Karpas-422 (cell line): ENCODE data around the gene CELF2. TPM values are rescaled to one million over a fixed set of nuclear protein-coding genes. Genes with fewer than 3 reads are reported as not detected.

Source experiments
- DNase-seq: peaks from one replicate; pipeline ENCODE4 v3.0.0-alpha.2; 2015
- H2AFZ ChIP-seq: fragments of 200-600 bp; sonication (generic); 2 replicates; pipeline ENCODE4 v1.6.1; 2014; ENCODE audit warnings: antibody characterized with exemption, low read length, mixed read lengths
- H3K27ac ChIP-seq: fragments of 200-600 bp; sonication (generic); 2 replicates; pipeline ENCODE4 v1.5.1; 2014; ENCODE audit warnings: mild to moderate bottlenecking, low read length, moderate library complexity
- H3K27me3 ChIP-seq: fragments of 200-600 bp; sonication (generic); 2 replicates; pipeline ENCODE4 v1.6.1; 2014; ENCODE audit warnings: low read length, mixed read lengths
- H3K36me3 ChIP-seq: fragments of 200-600 bp; sonication (generic); 2 replicates; pipeline ENCODE4 v1.6.1; 2014; ENCODE audit warnings: low read length, mixed read lengths; ENCODE audit not compliant: insufficient read depth
- H3K4me1 ChIP-seq: fragments of 200-600 bp; sonication (generic); 2 replicates; pipeline ENCODE4 v1.6.1; 2014; ENCODE audit warnings: mild to moderate bottlenecking, low read length, mixed read lengths
- H3K4me2 ChIP-seq: fragments of 200-600 bp; sonication (generic); 2 replicates; pipeline ENCODE4 v1.6.1; 2014; ENCODE audit warnings: low read length, low read depth, mild to moderate bottlenecking; ENCODE audit not compliant: poor library complexity, severe bottlenecking
- H3K4me3 ChIP-seq: fragments of 200-600 bp; sonication (generic); 2 replicates; pipeline ENCODE4 v1.5.1; 2014; ENCODE audit warnings: mild to moderate bottlenecking, antibody characterized with exemption, low read length, mixed read lengths
- H3K79me2 ChIP-seq: fragments of 200-600 bp; sonication (generic); 2 replicates; pipeline ENCODE4 v1.6.1; 2014; ENCODE audit warnings: mild to moderate bottlenecking, low read length, mixed read lengths
- H3K9ac ChIP-seq: fragments of 200-600 bp; sonication (generic); 2 replicates; pipeline ENCODE4 v1.6.0; 2014; ENCODE audit warnings: low read length
- H3K9me2 ChIP-seq: fragments of 200-600 bp; sonication (generic), shearing (Covaris generic); replicated peaks from 2 replicates; pipeline ENCODE4 v1.6.0; 2014; ENCODE audit warnings: mild to moderate bottlenecking, low read length, moderate library complexity; ENCODE audit not compliant: insufficient read depth
- H3K9me3 ChIP-seq: fragments of 300-700, 200-600 bp; sonication (generic); 2 replicates; pipeline ENCODE4 v1.6.1; 2014; ENCODE audit warnings: low read length, mixed read lengths
- H4K20me1 ChIP-seq: fragments of 200-600 bp; sonication (generic); 2 replicates; pipeline ENCODE4 v1.6.1; 2014; ENCODE audit warnings: mild to moderate bottlenecking, antibody characterized with exemption, low read length, low read depth; ENCODE audit not compliant: insufficient read depth
- total RNA-seq: library from RNA; depleted of rRNA; stranded (reverse); fragments of >200 nt; shearing (Covaris generic); gene quantifications from 2 replicates; pipeline ENCODE4 v1.2.3, GENCODE V29; 2014; ENCODE audit warnings: low replicate concordance

Gene CELF2
- total RNA-seq, 1 experiment from 2014 or later, result 2.3 TPM

GRCh38 chr10:11331726-11332125, 314.1 kb downstream of the CELF2 start:
- Histone ChIP-seq H3K9me2 (no peaks in the 10 kb centered on the region), H3K36me3 (no peaks in the 10 kb centered on the region), H3K27me3 (no peaks in the 10 kb centered on the region), H3K9ac (no peak overlapping the region), H3K79me2 (no peaks in the 10 kb centered on the region), H3K4me2 (no peak overlapping the region), H3K27ac (no peak overlapping the region), H3K9me3 (no peaks in the 10 kb centered on the region), H3K4me1 (peaks cover 9% of the 10 kb centered on the region), H3K4me3 (no peak overlapping the region), H2AFZ (no peak overlapping the region), H4K20me1 (0 out of 2 replicates have a peak, but pooled peaks cover 3% of the 10 kb centered on the region)
- no peak for DNase-seq

- H3K36me3 ChIP-seq, result no peaks in the 10 kb centered on the region
These were observed 315.2 kb downstream of the CELF2 start for GRCh38 chr10:11332846-11333245.

GRCh38 chr10:11334436-11334835, 316.8 kb downstream of the CELF2 start:
- H3K27me3 ChIP-seq, result no peaks in the 10 kb centered on the region
- H3K9ac ChIP-seq, result no peak overlapping the region
- no peaks in the 10 kb centered on the region for H3K79me2 ChIP-seq
- H2AFZ ChIP-seq, result no peak overlapping the region
- no peak overlapping the region for H3K4me3 ChIP-seq
- no peaks in the 10 kb centered on the region for H3K9me3 ChIP-seq
- DNase-seq, result no peak
- H3K36me3 ChIP-seq, result no peaks in the 10 kb centered on the region
- no peaks in the 10 kb centered on the region for H4K20me1 ChIP-seq
- H3K27ac ChIP-seq, result no peak overlapping the region
- peaks cover 9% of the 10 kb centered on the region for H3K4me1 ChIP-seq
- no peaks in the 10 kb centered on the region for H3K9me2 ChIP-seq
- H3K4me2 ChIP-seq, result no peak overlapping the region

More at GRCh38 chr10:11332846-11333245, 315.2 kb downstream of the CELF2 start:
- Histone ChIP-seq H3K79me2 (no peaks in the 10 kb centered on the region), H3K4me3 (no peak overlapping the region), H3K27me3 (no peaks in the 10 kb centered on the region), H2AFZ (no peak overlapping the region), H3K9me2 (no peaks in the 10 kb centered on the region), H3K4me2 (no peak overlapping the region), H3K9ac (no peak overlapping the region), H4K20me1 (0 out of 2 replicates have a peak, but pooled peaks cover under 1% of the 10 kb centered on the region), H3K27ac (no peak overlapping the region), H3K9me3 (no peaks in the 10 kb centered on the region), H3K4me1 (peaks cover 9% of the 10 kb centered on the region)
- no peak for DNase-seq

GRCh38 chr10:11335167-11335652, 317.5 kb downstream of the CELF2 start:
- Histone ChIP-seq H3K4me1 (peaks cover 5% of the 10 kb centered on the region), H3K9ac (no peak overlapping the region), H4K20me1 (no peaks in the 10 kb centered on the region), H3K9me2 (no peaks in the 10 kb centered on the region), H3K79me2 (no peaks in the 10 kb centered on the region), H2AFZ (no peak overlapping the region), H3K9me3 (no peaks in the 10 kb centered on the region), H3K36me3 (no peaks in the 10 kb centered on the region), H3K27me3 (no peaks in the 10 kb centered on the region), H3K4me2 (no peak overlapping the region), H3K27ac (no peak overlapping the region), H3K4me3 (no peak overlapping the region)
- no peak for DNase-seq

- no peaks in the 10 kb centered on the region for H3K36me3 ChIP-seq
- no peak overlapping the region for H2AFZ ChIP-seq
- H3K9me2 ChIP-seq, result no peaks in the 10 kb centered on the region
- no peak overlapping the region for H3K4me3 ChIP-seq
- no peak overlapping the region for H3K27ac ChIP-seq
- no peak for DNase-seq
- no peaks in the 10 kb centered on the region for H3K79me2 ChIP-seq
- H3K27me3 ChIP-seq, result no peaks in the 10 kb centered on the region
- H3K9me3 ChIP-seq, result no peaks in the 10 kb centered on the region
- no peaks in the 10 kb centered on the region for H3K4me1 ChIP-seq
- no peaks in the 10 kb centered on the region for H4K20me1 ChIP-seq
- H3K9ac ChIP-seq, result no peak overlapping the region
- H3K4me2 ChIP-seq, result no peak overlapping the region
These were observed 318.3 kb downstream of the CELF2 start for GRCh38 chr10:11335881-11336430.

GRCh38 chr10:11336722-11337162, 319.1 kb downstream of the CELF2 start:
- no peak overlapping the region for H3K27ac ChIP-seq
- no peaks in the 10 kb centered on the region for H3K9me3 ChIP-seq
- H3K9me2 ChIP-seq, result no peaks in the 10 kb centered on the region
- H3K79me2 ChIP-seq, result no peaks in the 10 kb centered on the region
- no peaks in the 10 kb centered on the region for H3K27me3 ChIP-seq
- H3K4me3 ChIP-seq, result no peak overlapping the region
- no peaks in the 10 kb centered on the region for H3K4me1 ChIP-seq
- H3K4me2 ChIP-seq, result no peak overlapping the region
- H2AFZ ChIP-seq, result no peak overlapping the region
- H3K9ac ChIP-seq, result no peak overlapping the region
- H4K20me1 ChIP-seq, result no peaks in the 10 kb centered on the region
- H3K36me3 ChIP-seq, result no peaks in the 10 kb centered on the region
- no peak for DNase-seq

- Histone ChIP-seq H3K9ac (no peak overlapping the region), H3K9me2 (no peaks in the 10 kb centered on the region), H3K36me3 (no peaks in the 10 kb centered on the region), H3K4me3 (no peak overlapping the region), H3K27ac (no peak overlapping the region), H2AFZ (no peak overlapping the region), H3K27me3 (no peaks in the 10 kb centered on the region), H3K4me1 (no peaks in the 10 kb centered on the region), H3K9me3 (no peaks in the 10 kb centered on the region), H3K4me2 (no peak overlapping the region), H3K79me2 (no peaks in the 10 kb centered on the region), H4K20me1 (no peaks in the 10 kb centered on the region)
- DNase-seq, result no peak
These were observed 319.8 kb downstream of the CELF2 start for GRCh38 chr10:11337516-11337915.

- Histone ChIP-seq H3K9me2 (no peaks in the 10 kb centered on the region), H3K9me3 (no peaks in the 10 kb centered on the region), H3K4me1 (no peaks in the 10 kb centered on the region), H3K79me2 (no peaks in the 10 kb centered on the region), H2AFZ (no peak overlapping the region), H3K27ac (no peak overlapping the region), H3K27me3 (no peaks in the 10 kb centered on the region), H3K4me2 (no peak overlapping the region), H3K36me3 (no peaks in the 10 kb centered on the region), H4K20me1 (no peaks in the 10 kb centered on the region), H3K4me3 (no peak overlapping the region), H3K9ac (no peak overlapping the region)
- no peak for DNase-seq
These were observed 320.6 kb downstream of the CELF2 start for GRCh38 chr10:11338160-11338844.
